DOHH2 (cell line): ENCODE results near the gene ZBTB7A.

Source experiments
- CTCF ChIP-seq: fragments of 200-600 bp; sonication (generic); IDR thresholded peaks from one replicate; pipeline ENCODE4 v1.5.1; 2014; ENCODE audit warnings: antibody characterized with exemption, mild to moderate bottlenecking, low read depth, low read length; ENCODE audit not compliant: poor library complexity, severe bottlenecking
- EZH2phosphoT487 ChIP-seq: fragments of 200-600 bp; sonication (generic); IDR thresholded peaks from 2 replicates; pipeline ENCODE4 v1.6.1; 2017; ENCODE audit warnings: borderline replicate concordance, mild to moderate bottlenecking, antibody characterized with exemption, low read length, moderate library complexity, mixed read lengths

- TF ChIP-seq CTCF = no peak
- TF ChIP-seq EZH2phosphoT487 = no peak
Measured at GRCh38 chr19:4012975-4013634, 53.6 kb downstream of the ZBTB7A start.
